Esophagus squamous epithelium (tissue), 4 donors: ENCODE measurements around the gene SPARC.

ENCODE experiments used
- CTCF ChIP-seq, 6 experiments: fragments of 450-650 bp in 4 of 6; fragments of 200-600 bp in 2 of 6; sonication (generic) in 2 of 6; IDR thresholded peaks; one replicate each; pipeline ENCODE4 v1.5.1; 2016 to 2019; ENCODE audit warnings: antibody characterized with exemption in 6 of 6, mild to moderate bottlenecking in 4 of 6, moderate library complexity in 4 of 6
- POLR2A ChIP-seq, 4 donors: fragments of 450-650 bp; IDR thresholded peaks; one replicate each; pipeline ENCODE4 v1.6.1; 2017; ENCODE audit warnings: antibody characterized with exemption in 4 of 4, mild to moderate bottlenecking in 4 of 4, moderate library complexity in 3 of 4

GRCh38 chr5:151624476-151624875 lies 62.2 kb downstream of the SPARC start:
- TF ChIP-seq CTCF (IDR thresholded peaks at IDR 0.05): no peak
- no peak for TF ChIP-seq POLR2A (IDR thresholded peaks at IDR 0.05)
